GM12801 (cell line): ENCODE measurements around the gene EML3.

Source experiments
- CTCF ChIP-seq: IDR thresholded peaks from one replicate; pipeline ENCODE4 v1.5.1; 2011; ENCODE audit warnings: control low read depth; ENCODE audit not compliant: insufficient read length; ENCODE audit errors: extremely low read depth

Gene EML3

GRCh38 chr11:62600367-62601121 is 12.0 kb downstream of the EML3 start:
- no peak for TF ChIP-seq CTCF

GRCh38 chr11:62599901-62600300 is 12.7 kb downstream of the EML3 start:
- no peak for TF ChIP-seq CTCF

GRCh38 chr11:62599069-62599696 is 13.4 kb downstream of the EML3 start:
- TF ChIP-seq CTCF, result no peak

- TF ChIP-seq CTCF, result no peak
These were observed 17.5 kb downstream of the EML3 start for GRCh38 chr11:62595124-62595523.

- TF ChIP-seq CTCF, result no peak
These were observed 19.0 kb downstream of the EML3 start for GRCh38 chr11:62593434-62594044.

DNA sequence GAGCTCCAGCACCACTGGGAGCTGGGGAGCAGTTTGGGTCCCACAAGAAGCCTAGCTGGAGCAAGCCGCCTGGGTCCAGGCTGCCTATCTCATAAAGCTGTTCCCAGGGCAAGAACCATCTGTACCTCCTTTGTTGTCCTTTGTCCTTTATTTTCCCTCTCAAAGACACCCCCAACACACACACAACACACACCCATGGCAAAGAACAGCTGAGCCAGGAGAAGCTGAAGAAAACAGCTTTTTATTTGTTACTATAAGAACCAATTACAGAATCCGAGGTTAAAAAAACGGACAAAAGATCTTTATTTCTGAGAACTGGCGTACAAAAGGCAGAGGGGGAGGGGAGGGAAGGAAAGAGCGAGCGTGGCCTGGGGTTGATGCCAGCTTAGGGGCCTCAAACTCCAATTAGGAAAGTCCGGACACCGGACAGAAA is 19.6 kb downstream of the EML3 start:
- no peak for TF ChIP-seq CTCF

DNA sequence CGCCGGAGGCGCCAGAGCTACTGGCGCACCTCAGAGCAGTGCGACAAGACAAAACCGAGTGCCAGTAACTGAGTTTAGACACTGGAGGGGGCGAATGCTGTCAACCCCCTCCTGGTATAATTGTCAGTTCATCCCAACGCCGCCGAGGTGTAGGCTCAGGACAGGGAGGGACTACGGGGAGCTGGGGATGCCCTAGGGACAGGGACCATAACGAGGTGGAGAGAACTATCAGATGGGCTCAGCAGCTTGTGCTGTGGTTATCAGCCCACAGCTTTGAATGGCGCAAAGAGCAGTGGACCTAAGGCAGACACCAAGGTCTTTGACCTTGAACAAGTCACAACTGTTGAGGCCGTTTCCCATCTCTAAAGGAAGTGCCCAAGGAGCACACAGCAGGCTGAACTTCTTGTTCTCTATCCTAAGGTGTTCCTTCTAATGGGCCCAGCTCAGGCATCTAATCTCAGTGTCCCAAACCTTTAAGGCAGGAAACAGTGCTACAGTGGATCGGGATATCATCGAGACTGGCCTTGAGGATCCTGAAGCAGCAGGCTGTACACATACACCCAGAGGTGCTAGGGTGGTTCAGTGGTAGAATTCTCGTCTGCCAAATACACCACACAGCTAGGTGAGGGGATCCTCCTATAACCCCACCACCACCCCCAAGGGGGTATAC is 20.3 kb downstream of the EML3 start:
- no peak for TF ChIP-seq CTCF
